Right atrium auricular region (tissue), 2 donors: Measurements from ENCODE around the gene OR11A1. TPM values are rescaled to one million over a fixed set of nuclear protein-coding genes. Genes with fewer than 3 reads are reported as not detected.

ENCODE experiments used
- DNase-seq: peaks from one replicate; pipeline ENCODE4 v3.0.0-alpha.2; 2019; ENCODE audit warnings: low spot score
- H3K27ac ChIP-seq, 2 donors: fragments of 200-600 bp; sonication (generic); 1 replicate in 1 of 2; 2 replicates in 1 of 2; pipeline ENCODE4 v1.5.1; 2016 to 2019
- H3K27me3 ChIP-seq, 2 donors: fragments of 200-600 bp; sonication (generic); one replicate each; pipeline versions ENCODE4 v1.5.1 to v1.6.0; 2017 to 2019
- H3K36me3 ChIP-seq: fragments of 200-600 bp; sonication (generic); one replicate; pipeline ENCODE4 v1.5.1; 2016
- H3K4me1 ChIP-seq, 2 donors: fragments of 200-600 bp; sonication (generic); one replicate each; pipeline versions ENCODE4 v1.5.1 to v1.6.0; 2017 to 2019
- H3K4me3 ChIP-seq, 2 donors: fragments of 200-600 bp; sonication (generic); 1 replicate in 1 of 2; 2 replicates in 1 of 2; pipeline ENCODE4 v1.5.1; 2017 to 2019; ENCODE audit warnings: mild to moderate bottlenecking in 1 of 2, moderate library complexity in 1 of 2
- H3K9me3 ChIP-seq, 2 donors: fragments of 200-600 bp; sonication (generic); one replicate each; pipeline ENCODE4 v1.5.1; 2019
- total RNA-seq, 2 donors: library from RNA; depleted of rRNA; stranded (reverse); fragments of >200 nt; gene quantifications; one replicate each; pipeline ENCODE4 v1.1.0, GENCODE V29; 2016
- TF ChIP-seq, protein P1 (sequence below), 2 donors: fragments of 200-600 bp; sonication (generic); IDR thresholded peaks; one replicate each; pipeline ENCODE4 v1.5.1; 2019; ENCODE audit warnings: antibody characterized with exemption in 2 of 2

OR11A1 gene
- total RNA-seq, 2 donors from 2014 or later: not detected

DNA sequence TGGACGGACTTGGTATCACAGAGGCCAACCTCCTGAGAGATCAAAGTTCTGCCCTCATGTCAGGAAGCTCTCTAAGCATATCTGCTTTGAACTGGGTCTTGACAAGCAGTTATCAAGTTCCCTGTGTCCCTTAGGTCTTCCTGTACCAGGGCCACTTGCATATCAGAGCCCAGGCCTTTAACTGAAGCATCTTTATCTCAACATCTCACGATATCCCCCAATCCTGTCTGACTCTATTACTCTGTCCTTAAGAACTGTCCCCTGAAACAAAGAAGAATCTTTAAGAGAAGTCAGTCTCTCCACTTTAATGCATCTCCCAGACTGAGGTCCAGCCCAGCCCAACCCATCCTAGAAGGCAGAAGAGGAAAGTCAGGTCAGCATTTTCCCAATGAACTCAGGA is 22.7 kb upstream of the OR11A1 start:
- H3K4me3 ChIP-seq: no peak overlapping the region
- no peaks in the 10 kb centered on the region for H3K9me3 ChIP-seq
- no peaks in the 10 kb centered on the region for H3K4me1 ChIP-seq
- no peak overlapping the region for H3K27ac ChIP-seq
- no peak for DNase-seq
- no peaks in the 10 kb centered on the region for H3K36me3 ChIP-seq
- H3K27me3 ChIP-seq: no peaks in the 10 kb centered on the region
- TF ChIP-seq, protein P1, sequence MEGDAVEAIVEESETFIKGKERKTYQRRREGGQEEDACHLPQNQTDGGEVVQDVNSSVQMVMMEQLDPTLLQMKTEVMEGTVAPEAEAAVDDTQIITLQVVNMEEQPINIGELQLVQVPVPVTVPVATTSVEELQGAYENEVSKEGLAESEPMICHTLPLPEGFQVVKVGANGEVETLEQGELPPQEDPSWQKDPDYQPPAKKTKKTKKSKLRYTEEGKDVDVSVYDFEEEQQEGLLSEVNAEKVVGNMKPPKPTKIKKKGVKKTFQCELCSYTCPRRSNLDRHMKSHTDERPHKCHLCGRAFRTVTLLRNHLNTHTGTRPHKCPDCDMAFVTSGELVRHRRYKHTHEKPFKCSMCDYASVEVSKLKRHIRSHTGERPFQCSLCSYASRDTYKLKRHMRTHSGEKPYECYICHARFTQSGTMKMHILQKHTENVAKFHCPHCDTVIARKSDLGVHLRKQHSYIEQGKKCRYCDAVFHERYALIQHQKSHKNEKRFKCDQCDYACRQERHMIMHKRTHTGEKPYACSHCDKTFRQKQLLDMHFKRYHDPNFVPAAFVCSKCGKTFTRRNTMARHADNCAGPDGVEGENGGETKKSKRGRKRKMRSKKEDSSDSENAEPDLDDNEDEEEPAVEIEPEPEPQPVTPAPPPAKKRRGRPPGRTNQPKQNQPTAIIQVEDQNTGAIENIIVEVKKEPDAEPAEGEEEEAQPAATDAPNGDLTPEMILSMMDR (IDR thresholded peaks at IDR 0.05): no peak

DNA sequence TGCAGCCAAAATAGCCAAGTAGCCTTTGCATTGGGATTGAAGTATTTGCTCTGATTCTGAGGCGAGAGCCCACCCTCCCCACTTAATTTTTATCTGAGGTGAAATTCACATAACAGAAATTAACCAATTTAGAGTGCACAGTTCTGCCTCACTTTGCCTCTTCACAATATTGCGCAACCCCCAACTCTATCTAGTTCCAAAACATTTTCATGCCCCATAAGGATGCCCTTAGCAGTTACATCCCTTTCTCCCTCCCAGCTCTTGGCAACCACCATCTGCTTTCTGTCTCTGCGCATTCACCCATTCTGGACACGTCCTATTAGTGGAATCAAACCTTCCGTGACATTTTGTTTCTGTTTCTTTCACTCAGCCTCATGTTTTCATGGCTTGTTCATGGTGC is 21.9 kb upstream of the OR11A1 start:
- no peak for DNase-seq
- no peak overlapping the region for H3K27ac ChIP-seq

DNA sequence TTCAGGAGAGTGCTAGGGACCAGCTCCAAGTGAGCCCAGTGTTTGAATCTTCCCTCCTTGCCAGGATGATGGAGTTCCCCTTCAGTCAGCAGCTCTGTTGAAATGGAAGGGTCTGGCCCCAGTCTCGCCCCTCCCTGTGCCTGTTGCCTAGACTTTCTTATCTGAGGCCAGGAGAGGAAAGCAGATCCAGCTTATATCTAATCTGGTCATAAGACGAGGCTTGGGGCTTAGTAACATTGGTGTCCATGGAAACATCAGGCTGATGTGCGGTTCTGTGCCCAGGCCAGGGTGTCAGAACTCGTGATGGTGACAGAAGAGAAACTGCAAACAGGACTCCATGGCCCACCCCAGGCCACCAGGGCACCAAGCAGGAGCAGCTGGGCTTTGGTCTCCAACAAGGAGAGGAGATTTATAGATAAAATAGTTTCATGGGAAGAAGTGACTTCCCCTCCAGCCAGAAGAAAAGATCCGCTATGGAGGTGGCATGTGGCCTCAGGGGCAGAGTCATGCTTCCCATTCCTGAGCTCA is 21.1 kb upstream of the OR11A1 start:
- Histone ChIP-seq H3K4me3 (no peak overlapping the region), H3K27me3 (no peaks in the 10 kb centered on the region), H3K4me1 (no peaks in the 10 kb centered on the region), H3K27ac (no peak overlapping the region), H3K36me3 (no peaks in the 10 kb centered on the region), H3K9me3 (no peaks in the 10 kb centered on the region)
- TF ChIP-seq, protein P1 (IDR thresholded peaks at IDR 0.05): no peak
- no peak for DNase-seq

More for the DNA sequence above, 21.9 kb upstream of the OR11A1 start:
- Histone ChIP-seq H3K9me3 (no peaks in the 10 kb centered on the region), H3K36me3 (no peaks in the 10 kb centered on the region), H3K27me3 (no peaks in the 10 kb centered on the region), H3K4me3 (no peak overlapping the region), H3K4me1 (no peaks in the 10 kb centered on the region)
- TF ChIP-seq, protein P1 (IDR thresholded peaks at IDR 0.05): no peak

DNA sequence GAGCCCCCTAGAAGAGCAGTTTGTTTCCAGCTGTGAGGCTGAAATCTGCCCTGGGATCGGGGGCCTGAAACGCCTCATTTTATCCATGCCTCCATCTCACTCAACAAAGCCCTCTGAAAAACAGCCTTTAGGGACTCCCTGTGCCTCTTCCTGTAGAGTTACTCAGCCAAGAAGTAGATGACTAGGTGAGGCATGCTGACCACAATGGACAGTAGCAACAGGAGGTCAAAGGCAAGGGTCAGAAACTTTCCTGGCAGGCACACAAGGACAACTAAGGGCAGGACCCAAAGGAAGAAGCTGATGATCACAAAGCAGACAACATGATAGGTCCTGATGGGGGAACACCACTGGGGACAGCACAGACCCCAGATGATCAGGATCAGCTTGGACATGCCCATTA is 18.1 kb upstream of the OR11A1 start:
- no peak for DNase-seq
- H3K36me3 ChIP-seq: no peaks in the 10 kb centered on the region
- no peaks in the 10 kb centered on the region for H3K9me3 ChIP-seq
- no peaks in the 10 kb centered on the region for H3K27me3 ChIP-seq
- H3K27ac ChIP-seq: no peak overlapping the region
- TF ChIP-seq, protein P1 (IDR thresholded peaks at IDR 0.05): no peak
- H3K4me3 ChIP-seq: no peak overlapping the region
- H3K4me1 ChIP-seq: no peaks in the 10 kb centered on the region

DNA sequence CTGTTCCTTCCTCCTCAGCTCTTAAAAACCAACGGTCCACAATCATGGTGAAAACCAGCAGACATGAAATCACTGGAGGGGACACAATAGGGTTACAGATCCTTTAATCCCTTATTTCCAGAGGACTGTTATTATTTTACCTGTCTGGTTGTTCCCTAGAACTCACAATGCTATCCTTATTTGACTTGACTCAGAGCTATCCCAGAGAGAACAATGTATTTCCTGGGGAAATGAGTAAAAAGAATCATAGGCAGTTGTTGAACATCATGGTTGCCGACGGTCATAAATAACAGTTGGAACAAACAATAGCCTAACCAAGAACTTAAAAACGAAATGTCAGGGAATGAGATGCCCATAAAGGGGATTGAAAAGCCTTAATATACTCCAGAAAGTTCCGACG is 9.4 kb upstream of the OR11A1 start:
- H3K27ac ChIP-seq: no peak overlapping the region
- H3K36me3 ChIP-seq: no peaks in the 10 kb centered on the region
- no peak for DNase-seq
- H3K4me1 ChIP-seq: no peaks in the 10 kb centered on the region
- TF ChIP-seq, protein P1 (IDR thresholded peaks at IDR 0.05): no peak
- H3K27me3 ChIP-seq: no peaks in the 10 kb centered on the region
- H3K9me3 ChIP-seq: no peaks in the 10 kb centered on the region
- H3K4me3 ChIP-seq: no peak overlapping the region

DNA sequence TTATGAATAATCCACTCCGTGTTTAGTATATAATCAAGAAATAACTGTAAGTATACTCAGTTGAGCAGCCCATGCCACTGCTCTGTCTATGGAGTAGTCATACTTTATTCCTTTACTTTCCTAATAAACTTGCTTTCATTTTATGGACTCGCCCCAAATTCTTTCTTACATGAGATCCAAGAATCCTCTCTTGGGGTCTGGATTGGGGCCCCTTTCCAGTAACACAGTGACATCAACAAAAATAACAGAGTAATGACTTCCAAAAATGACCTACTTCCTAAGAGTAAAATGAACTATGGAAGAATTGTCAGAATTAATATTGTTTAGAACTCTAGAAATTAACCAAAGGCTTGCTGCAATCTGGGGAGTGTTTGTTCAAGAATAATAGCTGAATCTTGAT is 8.9 kb upstream of the OR11A1 start:
- no peak overlapping the region for H3K4me3 ChIP-seq
- no peak for DNase-seq
- no peaks in the 10 kb centered on the region for H3K4me1 ChIP-seq
- H3K27me3 ChIP-seq: no peaks in the 10 kb centered on the region
- no peaks in the 10 kb centered on the region for H3K9me3 ChIP-seq
- no peak overlapping the region for H3K27ac ChIP-seq
- no peaks in the 10 kb centered on the region for H3K36me3 ChIP-seq
- TF ChIP-seq, protein P1 (IDR thresholded peaks at IDR 0.05): no peak
